Omental fat pad (tissue), 4 donors: Measurements from ENCODE around the gene NKD1. TPM values are rescaled to one million over a fixed set of nuclear protein-coding genes. Genes with fewer than 3 reads are reported as not detected.

Experiments
- ATAC-seq: fragments of 150-250 bp; one replicate; pipeline ENCODE4 v1.9.1; 2016; ENCODE audit warnings: mild to moderate bottlenecking, moderate library complexity; ENCODE audit not compliant: low FRiP score
- DNase-seq: peaks from one replicate; pipeline ENCODE4 v3.0.0-alpha.2; 2019; ENCODE audit warnings: low spot score
- CTCF ChIP-seq, 3 donors: fragments of 450-650 bp; IDR thresholded peaks; one replicate each; pipeline ENCODE4 v1.5.1; 2016 to 2017; ENCODE audit warnings: antibody characterized with exemption in 3 of 3, mild to moderate bottlenecking in 3 of 3, moderate library complexity in 2 of 3
- total RNA-seq, 4 donors: library from RNA; depleted of rRNA; stranded (reverse); fragments of >200 nt; gene quantifications; one replicate each; pipeline ENCODE4 v1.1.0, GENCODE V29; 2016

NKD1 gene
- total RNA-seq, 4 donors from 2014 or later = 2.2 to 11.6 (median 3.1) TPM

- no peak for DNase-seq
- TF ChIP-seq CTCF (IDR thresholded peaks at IDR 0.05) = no peak
- ATAC-seq = peak; percentile 75
These were observed 68.2 kb downstream of the NKD1 start for GRCh38 chr16:50616386-50616785.

- ATAC-seq = peak; percentile 18
- no peak for TF ChIP-seq CTCF (IDR thresholded peaks at IDR 0.05)
- no peak for DNase-seq
These were observed 68.9 kb downstream of the NKD1 start for GRCh38 chr16:50616883-50617645.

GRCh38 chr16:50617646-50618184 lies 69.5 kb downstream of the NKD1 start:
- TF ChIP-seq CTCF (IDR thresholded peaks at IDR 0.05) = no peak
- DNase-seq (no peak), ATAC-seq (no peak)

- DNase-seq = no peak
- TF ChIP-seq CTCF (IDR thresholded peaks at IDR 0.05) = no peak
- no peak for ATAC-seq
These were observed 70.2 kb downstream of the NKD1 start for GRCh38 chr16:50618238-50618918.

GRCh38 chr16:50619702-50620491 lies 71.7 kb downstream of the NKD1 start:
- DNase-seq (no peak), ATAC-seq (no peak)
- no peak for TF ChIP-seq CTCF (IDR thresholded peaks at IDR 0.05)

GRCh38 chr16:50620646-50621451 lies 72.7 kb downstream of the NKD1 start:
- DNase-seq (no peak), ATAC-seq (no peak)
- no peak for TF ChIP-seq CTCF (IDR thresholded peaks at IDR 0.05)
